GM21619 (cell line): ENCODE results near the gene AURKAIP1.
A peak's percentile ranks its signal among the peaks of the same experiment; 100 is the strongest.
"Not testable (repeated sequence)": the region's sequence is repeated elsewhere in the genome, so short reads cannot be mapped to it uniquely, and the experiment has no call there.

Experiments
- ATAC-seq: cut with Tn5 transposase; IDR thresholded peaks from one replicate; pipeline ENCODE4 v1.9.1; 2021; ENCODE audit not compliant: unreplicated experiment

AURKAIP1 gene

GRCh38 chr1:1387098-1388077 lies 12.4 kb upstream of the AURKAIP1 start:
- no peak for ATAC-seq

- no peak for ATAC-seq
Observed at GRCh38 chr1:1385931-1386330, 10.9 kb upstream of the AURKAIP1 start.

GRCh38 chr1:1385339-1385738 lies 10.3 kb upstream of the AURKAIP1 start:
- ATAC-seq = not testable (repeated sequence)

- no peak for ATAC-seq
Observed at GRCh38 chr1:1381294-1381693, 6.3 kb upstream of the AURKAIP1 start.

- ATAC-seq = no peak
Observed at GRCh38 chr1:1380860-1381259, 5.9 kb upstream of the AURKAIP1 start.

- ATAC-seq = no peak
Observed at GRCh38 chr1:1377540-1378205, 2.7 kb upstream of the AURKAIP1 start.

GRCh38 chr1:1376551-1377226 lies 1.7 kb upstream of the AURKAIP1 start:
- ATAC-seq = no peak

- peak; percentile 2 for ATAC-seq
Observed at GRCh38 chr1:1374589-1374928, 448 bp downstream of the AURKAIP1 start.

- ATAC-seq = no peak
Observed at GRCh38 chr1:1373815-1374588, 1.0 kb downstream of the AURKAIP1 start.

- no peak for ATAC-seq
Observed at GRCh38 chr1:1373051-1373814, 1.8 kb downstream of the AURKAIP1 start.

- peak; percentile 18 for ATAC-seq
Observed at GRCh38 chr1:1371746-1372711, 3.0 kb downstream of the AURKAIP1 start.

GRCh38 chr1:1371364-1371745 lies 3.7 kb downstream of the AURKAIP1 start:
- ATAC-seq = no peak

- no peak for ATAC-seq
Observed at GRCh38 chr1:1370771-1371300, 4.2 kb downstream of the AURKAIP1 start.

GRCh38 chr1:1370094-1370493 lies 4.9 kb downstream of the AURKAIP1 start:
- ATAC-seq = not testable (repeated sequence)

- ATAC-seq = no peak
Observed at GRCh38 chr1:1367315-1367714, 7.7 kb downstream of the AURKAIP1 start.

GRCh38 chr1:1366699-1367066 lies 8.3 kb downstream of the AURKAIP1 start:
- no peak for ATAC-seq

- no peak for ATAC-seq
Observed at GRCh38 chr1:1365875-1366698, 8.9 kb downstream of the AURKAIP1 start.

- no peak for ATAC-seq
Observed at GRCh38 chr1:1364266-1364665, 10.7 kb downstream of the AURKAIP1 start.
